ENCODE results near the gene AK8. TPM values are rescaled to one million over a fixed set of nuclear protein-coding genes. Genes with fewer than 3 reads are reported as not detected.
A peak's percentile ranks its signal among the peaks of the same experiment; 100 is the strongest.

Gene AK8
- total and polyA plus RNA-seq, 9 of the 15 experiments (the other 6 are each of a cell fraction or from before 2014, with no cell fraction given), result 0.06 to 0.37 TPM; not detected in 7

DNA sequence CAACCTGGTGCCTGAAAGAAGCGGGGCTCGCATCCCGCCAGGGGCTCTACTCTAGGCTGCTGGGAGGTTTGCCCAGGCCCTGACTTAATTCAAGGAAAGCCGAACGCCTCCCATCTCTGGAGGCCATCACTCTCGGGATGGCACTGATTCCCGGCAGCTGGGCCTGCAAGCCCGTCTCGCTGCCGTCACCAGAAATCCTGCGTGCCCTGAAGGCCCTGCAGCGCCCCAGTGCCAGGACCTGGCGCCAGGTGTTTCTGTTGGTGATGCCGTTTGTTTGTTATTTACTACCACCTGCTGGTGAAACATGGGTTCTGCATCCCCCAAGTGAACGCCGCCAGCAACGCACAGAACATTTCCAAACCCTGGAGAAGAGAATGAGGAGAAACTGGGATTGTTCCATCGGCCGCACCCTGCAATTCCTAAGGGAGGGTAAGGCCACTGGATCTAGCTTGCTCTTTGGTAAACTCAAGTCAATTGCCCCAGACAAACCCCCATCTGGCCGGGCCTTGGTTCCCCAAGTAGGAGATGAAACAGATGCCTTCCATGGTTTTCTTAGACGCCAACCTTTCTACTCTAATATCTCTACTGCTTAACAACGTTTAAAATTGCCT is 77.9 kb downstream of the AK8 start (continued):
- TF ChIP-seq, protein P1, sequence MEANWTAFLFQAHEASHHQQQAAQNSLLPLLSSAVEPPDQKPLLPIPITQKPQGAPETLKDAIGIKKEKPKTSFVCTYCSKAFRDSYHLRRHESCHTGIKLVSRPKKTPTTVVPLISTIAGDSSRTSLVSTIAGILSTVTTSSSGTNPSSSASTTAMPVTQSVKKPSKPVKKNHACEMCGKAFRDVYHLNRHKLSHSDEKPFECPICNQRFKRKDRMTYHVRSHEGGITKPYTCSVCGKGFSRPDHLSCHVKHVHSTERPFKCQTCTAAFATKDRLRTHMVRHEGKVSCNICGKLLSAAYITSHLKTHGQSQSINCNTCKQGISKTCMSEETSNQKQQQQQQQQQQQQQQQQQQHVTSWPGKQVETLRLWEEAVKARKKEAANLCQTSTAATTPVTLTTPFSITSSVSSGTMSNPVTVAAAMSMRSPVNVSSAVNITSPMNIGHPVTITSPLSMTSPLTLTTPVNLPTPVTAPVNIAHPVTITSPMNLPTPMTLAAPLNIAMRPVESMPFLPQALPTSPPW (CRISPR knock-in tag; IDR thresholded peaks at IDR 0.05), result no peak
- TF ChIP-seq GABPB2 (CRISPR knock-in tag; conservative IDR thresholded peaks at IDR 0.05) (no peak), HCFC1 (IDR thresholded peaks at IDR 0.05; ENCODE audit: low read depth, low read length) (no peak), NFRKB (IDR thresholded peaks at IDR 0.05; ENCODE audit: low read depth) (no peak), PML (IDR thresholded peaks at IDR 0.05; ENCODE audit: low read length) (no peak), RAD21 (CRISPR knock-in tag; conservative IDR thresholded peaks at IDR 0.05 in 1 of 2, IDR thresholded peaks at IDR 0.05 in 1 of 2) (peak; percentile 87 to 93), ZNF695 (CRISPR knock-in tag; IDR thresholded peaks at IDR 0.05) (no peak), SMARCC2 (IDR thresholded peaks at IDR 0.05; ENCODE audit: low read depth) (no peak), SP1 (CRISPR knock-in tag; IDR thresholded peaks at IDR 0.05) (no peak), HNRNPL (IDR thresholded peaks at IDR 0.05; ENCODE audit: low read depth, low read length) (0 out of 2 replicates have a peak, but pooled peaks have one; percentile 28), SMARCB1 (IDR thresholded peaks at IDR 0.05; ENCODE audit: insufficient read length, low read depth) (no peak), ZNF830 (CRISPR knock-in tag; IDR thresholded peaks at IDR 0.05) (no peak), ZBTB8A (IDR thresholded peaks at IDR 0.05; ENCODE audit: partially characterized antibody) (no peak), FOSL1 (tag; conservative IDR thresholded peaks at IDR 0.05) (no peak), ZNF431 (CRISPR knock-in tag; IDR thresholded peaks at IDR 0.05) (no peak), MTA3 (IDR thresholded peaks at IDR 0.05; ENCODE audit: borderline replicate concordance) (0 out of 2 replicates have a peak, but pooled peaks have one; percentile 56), XRCC3 (IDR thresholded peaks at IDR 0.05) (no peak), ZSCAN32 (CRISPR knock-in tag; IDR thresholded peaks at IDR 0.05) (no peak), CREB1 (IDR thresholded peaks at IDR 0.05) (no peak), CREB1 (CRISPR knock-in tag; IDR thresholded peaks at IDR 0.05) (no peak)
- TF ChIP-seq, protein P2, sequence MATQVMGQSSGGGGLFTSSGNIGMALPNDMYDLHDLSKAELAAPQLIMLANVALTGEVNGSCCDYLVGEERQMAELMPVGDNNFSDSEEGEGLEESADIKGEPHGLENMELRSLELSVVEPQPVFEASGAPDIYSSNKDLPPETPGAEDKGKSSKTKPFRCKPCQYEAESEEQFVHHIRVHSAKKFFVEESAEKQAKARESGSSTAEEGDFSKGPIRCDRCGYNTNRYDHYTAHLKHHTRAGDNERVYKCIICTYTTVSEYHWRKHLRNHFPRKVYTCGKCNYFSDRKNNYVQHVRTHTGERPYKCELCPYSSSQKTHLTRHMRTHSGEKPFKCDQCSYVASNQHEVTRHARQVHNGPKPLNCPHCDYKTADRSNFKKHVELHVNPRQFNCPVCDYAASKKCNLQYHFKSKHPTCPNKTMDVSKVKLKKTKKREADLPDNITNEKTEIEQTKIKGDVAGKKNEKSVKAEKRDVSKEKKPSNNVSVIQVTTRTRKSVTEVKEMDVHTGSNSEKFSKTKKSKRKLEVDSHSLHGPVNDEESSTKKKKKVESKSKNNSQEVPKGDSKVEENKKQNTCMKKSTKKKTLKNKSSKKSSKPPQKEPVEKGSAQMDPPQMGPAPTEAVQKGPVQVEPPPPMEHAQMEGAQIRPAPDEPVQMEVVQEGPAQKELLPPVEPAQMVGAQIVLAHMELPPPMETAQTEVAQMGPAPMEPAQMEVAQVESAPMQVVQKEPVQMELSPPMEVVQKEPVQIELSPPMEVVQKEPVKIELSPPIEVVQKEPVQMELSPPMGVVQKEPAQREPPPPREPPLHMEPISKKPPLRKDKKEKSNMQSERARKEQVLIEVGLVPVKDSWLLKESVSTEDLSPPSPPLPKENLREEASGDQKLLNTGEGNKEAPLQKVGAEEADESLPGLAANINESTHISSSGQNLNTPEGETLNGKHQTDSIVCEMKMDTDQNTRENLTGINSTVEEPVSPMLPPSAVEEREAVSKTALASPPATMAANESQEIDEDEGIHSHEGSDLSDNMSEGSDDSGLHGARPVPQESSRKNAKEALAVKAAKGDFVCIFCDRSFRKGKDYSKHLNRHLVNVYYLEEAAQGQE (IDR thresholded peaks at IDR 0.05; ENCODE audit: borderline replicate concordance), result peak; percentile 71
- TF ChIP-seq, protein P2 (CRISPR knock-in tag; IDR thresholded peaks at IDR 0.05; ENCODE audit: low read depth), result no peak

All from K562 (cell line).